NCI-H524 treated with DMSO at 0.1 percent for 48 hours (cell line): ENCODE data around the gene TNFSF12.

Source experiments
- DNase-seq: peaks from one replicate; lab custom pipeline; 2025; lab: John Stamatoyannopoulos, UW

TNFSF12 gene

GRCh38 chr17:7548585-7549400 is at the start of gene TNFSF12:
Gene TNFSF12 (plus strand): TSS chr17:7549058. CDS start chr17:7549154, 96 bp downstream.
- DNase-seq: no peak

- no peak for DNase-seq
Measured at GRCh38 chr17:7499161-7499560, 49.7 kb upstream of the TNFSF12 start.

- DNase-seq: no peak
Measured at GRCh38 chr17:7501729-7502128, 47.1 kb upstream of the TNFSF12 start.

GRCh38 chr17:7502171-7502847 is 46.5 kb upstream of the TNFSF12 start:
- DNase-seq: no peak

- no peak for DNase-seq
Measured at GRCh38 chr17:7502987-7503386, 45.9 kb upstream of the TNFSF12 start.

GRCh38 chr17:7503521-7503920 is 45.3 kb upstream of the TNFSF12 start:
- no peak for DNase-seq

- DNase-seq: no peak
Measured at GRCh38 chr17:7508145-7508544, 40.7 kb upstream of the TNFSF12 start.

- no peak for DNase-seq
Measured at GRCh38 chr17:7508846-7509245, 40.0 kb upstream of the TNFSF12 start.

GRCh38 chr17:7509937-7510336 is 38.9 kb upstream of the TNFSF12 start:
- no peak for DNase-seq

GRCh38 chr17:7511108-7511507 is 37.8 kb upstream of the TNFSF12 start:
- DNase-seq: no peak

- DNase-seq: no peak
Measured at GRCh38 chr17:7512105-7512504, 36.8 kb upstream of the TNFSF12 start.

- DNase-seq: no peak
Measured at GRCh38 chr17:7512824-7513540, 35.9 kb upstream of the TNFSF12 start.

- no peak for DNase-seq
Measured at GRCh38 chr17:7513850-7514419, 34.9 kb upstream of the TNFSF12 start.

- no peak for DNase-seq
Measured at GRCh38 chr17:7515911-7516610, 32.8 kb upstream of the TNFSF12 start.

GRCh38 chr17:7523033-7523432 is 25.8 kb upstream of the TNFSF12 start:
- no peak for DNase-seq

GRCh38 chr17:7528842-7529241 is 20.0 kb upstream of the TNFSF12 start:
- DNase-seq: no peak

GRCh38 chr17:7530023-7530900 is 18.6 kb upstream of the TNFSF12 start:
- no peak for DNase-seq

- DNase-seq: no peak
Measured at GRCh38 chr17:7538050-7538449, 10.8 kb upstream of the TNFSF12 start.

- DNase-seq: no peak
Measured at GRCh38 chr17:7538891-7539545, 9.8 kb upstream of the TNFSF12 start.

GRCh38 chr17:7541074-7541621 is 7.7 kb upstream of the TNFSF12 start:
- DNase-seq: no peak
